HTERT RPE-1 (cell line): Measurements from ENCODE around the gene CMIP.
"Not testable (repeated sequence)": the region's sequence is repeated elsewhere in the genome, so short reads cannot be mapped to it uniquely, and the experiment has no call there.

ENCODE experiments used
- in situ Hi-C: fragments of 300-500 bp; cut with MboI; formaldehyde crosslinking; loops from 4 replicates; pipeline ENCODE4 v1.14.3; 2020; ENCODE audit warnings: low sequenced_read_pairs

Gene CMIP

GRCh38 chr16:81444448-81445121, at the start of gene CMIP:
TSS of gene CMIP (plus strand) at chr16:81444808.
- in situ Hi-C loops: no loop called here

- in situ Hi-C loops: no loop called here
Observed at GRCh38 chr16:81394966-81395655, 49.5 kb upstream of the CMIP start.

- in situ Hi-C loops: no loop called here
Observed at GRCh38 chr16:81397058-81397878, 47.3 kb upstream of the CMIP start.

GRCh38 chr16:81397879-81398520, 46.6 kb upstream of the CMIP start:
- in situ Hi-C loops: no loop called here

GRCh38 chr16:81399909-81400308, 44.7 kb upstream of the CMIP start:
- in situ Hi-C loops: no loop called here

GRCh38 chr16:81401035-81401950, 43.3 kb upstream of the CMIP start:
- in situ Hi-C loops: no loop called here

GRCh38 chr16:81403208-81403600, 41.4 kb upstream of the CMIP start:
- in situ Hi-C loops: no loop called here

GRCh38 chr16:81403601-81404391, 40.8 kb upstream of the CMIP start:
- in situ Hi-C loops: no loop called here

- in situ Hi-C loops: not testable (repeated sequence)
Observed at GRCh38 chr16:81405002-81405401, 39.6 kb upstream of the CMIP start.

GRCh38 chr16:81405702-81406113, 38.9 kb upstream of the CMIP start:
- in situ Hi-C loops: no loop called here

GRCh38 chr16:81408409-81408950, 36.1 kb upstream of the CMIP start:
- in situ Hi-C loops: no loop called here

- in situ Hi-C loops: no loop called here
Observed at GRCh38 chr16:81409016-81409556, 35.5 kb upstream of the CMIP start.

GRCh38 chr16:81410643-81411293, 33.8 kb upstream of the CMIP start:
- in situ Hi-C loops: no loop called here

- in situ Hi-C loops: no loop called here
Observed at GRCh38 chr16:81413245-81413990, 31.2 kb upstream of the CMIP start.

- in situ Hi-C loops: no loop called here
Observed at GRCh38 chr16:81415751-81416150, 28.9 kb upstream of the CMIP start.

- in situ Hi-C loops: no loop called here
Observed at GRCh38 chr16:81416749-81417148, 27.9 kb upstream of the CMIP start.

- in situ Hi-C loops: no loop called here
Observed at GRCh38 chr16:81417210-81417609, 27.4 kb upstream of the CMIP start.

- in situ Hi-C loops: no loop called here
Observed at GRCh38 chr16:81419806-81420205, 24.8 kb upstream of the CMIP start.
